Activated CD4-positive, CD25-positive, alpha-beta regulatory T cell (primary cell): ENCODE data around the gene RNF17.
"Not testable (repeated sequence)": the region's sequence is repeated elsewhere in the genome, so short reads cannot be mapped to it uniquely, and the experiment has no call there.

Experiments used
- DNase-seq, 4 experiments: peaks; one replicate each; lab custom pipeline; 2025; lab: John Stamatoyannopoulos, UW

The RNF17 gene

GRCh38 chr13:24763596-24764275 lies at the start of gene RNF17:
TSS of gene RNF17 (plus strand) at chr13:24764169. CDS start at chr13:24764204, 35 bp downstream.
- DNase-seq, result no peak

GRCh38 chr13:24716011-24716410 lies 48.0 kb upstream of the RNF17 start:
- no peak for DNase-seq

- DNase-seq, result no peak
Measured at GRCh38 chr13:24716446-24716845, 47.5 kb upstream of the RNF17 start.

- no peak for DNase-seq
Measured at GRCh38 chr13:24717217-24717616, 46.8 kb upstream of the RNF17 start.

GRCh38 chr13:24718192-24718965 lies 45.6 kb upstream of the RNF17 start:
- DNase-seq, result no peak

- no peak for DNase-seq
Measured at GRCh38 chr13:24719139-24719538, 44.8 kb upstream of the RNF17 start.

GRCh38 chr13:24723206-24723605 lies 40.8 kb upstream of the RNF17 start:
- DNase-seq, result no peak

- DNase-seq, result no peak
Measured at GRCh38 chr13:24724714-24725113, 39.3 kb upstream of the RNF17 start.

GRCh38 chr13:24725379-24725778 lies 38.6 kb upstream of the RNF17 start:
- DNase-seq, result no peak

GRCh38 chr13:24727731-24728601 lies 36.0 kb upstream of the RNF17 start:
- DNase-seq, result peak; percentile 8 to 52 (median 46)

- DNase-seq, result not testable (repeated sequence)
Measured at GRCh38 chr13:24730873-24731567, 32.9 kb upstream of the RNF17 start.

- DNase-seq, result no peak
Measured at GRCh38 chr13:24734950-24735349, 29.0 kb upstream of the RNF17 start.

- no peak for DNase-seq
Measured at GRCh38 chr13:24737042-24737441, 26.9 kb upstream of the RNF17 start.

GRCh38 chr13:24738366-24738847 lies 25.6 kb upstream of the RNF17 start:
- DNase-seq, result no peak

GRCh38 chr13:24740014-24740890 lies 23.7 kb upstream of the RNF17 start:
- no peak for DNase-seq

GRCh38 chr13:24741016-24741662 lies 22.8 kb upstream of the RNF17 start:
- DNase-seq, result no peak

- DNase-seq, result no peak
Measured at GRCh38 chr13:24741791-24742190, 22.2 kb upstream of the RNF17 start.

- no peak for DNase-seq
Measured at GRCh38 chr13:24742294-24742693, 21.7 kb upstream of the RNF17 start.

GRCh38 chr13:24742977-24743376 lies 21.0 kb upstream of the RNF17 start:
- no peak for DNase-seq

- no peak for DNase-seq
Measured at GRCh38 chr13:24744247-24744646, 19.7 kb upstream of the RNF17 start.
